ENCODE measurements around the gene PXT1.
A peak's percentile ranks its signal among the peaks of the same experiment; 100 is the strongest.
"Not testable (repeated sequence)": the region's sequence is repeated elsewhere in the genome, so short reads cannot be mapped to it uniquely, and the experiment has no call there.

PXT1 gene

GRCh38 chr6:36368921-36369865, 73.5 kb downstream of the PXT1 start:
- DNase-seq (ENCODE audit: low spot score): no peak

DNA sequence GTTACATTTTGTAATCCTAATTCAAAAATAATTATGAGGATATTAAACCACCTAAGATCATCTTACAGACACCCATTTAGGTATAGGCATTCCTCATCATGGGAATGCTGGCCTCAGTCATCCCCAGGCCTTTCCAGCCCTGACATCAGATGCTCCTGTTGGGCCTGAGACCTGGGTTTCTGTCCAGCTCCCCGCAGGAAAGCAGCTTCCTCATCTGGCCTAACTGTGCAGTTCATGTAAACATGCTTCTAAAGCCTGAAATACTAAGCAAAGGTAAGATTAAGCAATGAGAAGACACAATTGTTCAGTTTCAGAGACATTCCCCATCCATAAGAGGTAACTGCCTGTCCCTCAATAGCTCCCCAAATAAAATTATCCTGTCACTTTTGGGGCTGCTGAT, 74.2 kb downstream of the PXT1 start:
- no peak for DNase-seq (ENCODE audit: low spot score)

DNA sequence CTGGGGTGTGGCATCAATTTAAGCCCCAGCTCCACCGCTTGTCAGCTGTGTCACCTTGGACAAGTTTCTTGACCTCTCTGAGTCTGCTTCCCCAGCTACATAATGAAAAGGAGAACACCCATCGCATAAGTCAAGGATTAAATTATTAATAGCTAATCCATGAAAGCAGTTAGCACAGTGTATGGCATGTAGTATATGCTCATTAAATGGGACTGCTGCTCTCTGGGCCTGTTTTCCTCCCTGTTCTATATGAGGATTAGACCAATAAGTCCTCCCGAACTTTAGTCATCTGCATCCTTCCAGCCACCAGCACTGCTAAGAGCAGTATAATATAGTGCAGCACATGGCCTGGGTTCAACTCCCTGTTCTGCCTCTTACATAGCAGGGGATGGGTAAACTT, 74.9 kb downstream of the PXT1 start:
- no peak for DNase-seq (ENCODE audit: low spot score)

- no peak for DNase-seq (ENCODE audit: low spot score)
Measured at GRCh38 chr6:36364669-36365479, 77.8 kb downstream of the PXT1 start.

DNA sequence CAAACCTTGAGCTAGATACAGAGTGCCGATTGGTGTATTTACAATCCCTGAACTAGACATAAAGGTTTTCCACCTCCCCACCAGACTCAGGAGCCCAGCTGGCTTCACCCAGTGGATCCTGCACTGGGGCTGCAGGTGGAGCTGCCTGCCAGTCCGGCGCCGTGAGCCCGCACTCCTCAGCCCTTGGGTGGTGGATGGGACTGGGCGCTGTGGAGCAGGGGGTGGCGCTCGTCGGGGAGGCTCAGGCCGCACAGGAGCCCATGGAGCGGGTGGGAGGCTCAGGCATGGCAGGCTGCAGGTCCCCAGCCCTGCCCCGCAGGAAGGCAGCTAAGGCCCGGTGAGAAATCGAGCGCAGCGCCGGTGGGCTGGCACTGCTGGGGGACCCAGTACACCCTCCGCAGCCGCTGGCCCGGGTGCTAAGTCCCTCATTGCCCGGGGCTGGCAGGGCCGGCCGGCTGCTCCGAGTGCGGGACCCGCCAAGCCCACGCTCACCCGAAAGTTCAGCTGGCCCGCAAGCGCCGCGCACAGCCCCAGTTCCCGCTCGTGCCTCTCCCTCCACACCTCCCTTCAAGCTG, 78.5 kb downstream of the PXT1 start:
- not testable (repeated sequence) for DNase-seq (ENCODE audit: low spot score)

DNA sequence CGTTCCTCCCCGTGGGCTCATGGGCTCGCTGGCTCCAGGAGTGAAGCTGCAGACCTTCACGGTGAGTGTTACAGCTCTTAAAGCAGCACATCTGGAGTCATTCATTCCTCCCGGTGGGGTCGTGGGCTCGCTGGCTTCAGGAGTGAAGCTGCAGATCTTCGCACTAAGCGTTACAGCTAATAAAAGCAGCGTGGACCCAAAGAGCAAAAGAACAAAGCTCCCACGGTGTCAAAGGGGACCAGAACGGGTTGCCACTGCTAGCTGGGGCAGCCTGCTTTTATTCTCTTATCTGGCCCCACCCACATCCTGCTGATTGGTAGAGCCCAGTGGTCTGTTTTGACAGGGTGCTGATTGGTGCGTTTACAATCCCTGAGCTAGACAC, 79.3 kb downstream of the PXT1 start:
- DNase-seq (ENCODE audit: low spot score): not testable (repeated sequence)

GRCh38 chr6:36362551-36363370, 79.9 kb downstream of the PXT1 start:
- no peak for DNase-seq (ENCODE audit: low spot score)

DNA sequence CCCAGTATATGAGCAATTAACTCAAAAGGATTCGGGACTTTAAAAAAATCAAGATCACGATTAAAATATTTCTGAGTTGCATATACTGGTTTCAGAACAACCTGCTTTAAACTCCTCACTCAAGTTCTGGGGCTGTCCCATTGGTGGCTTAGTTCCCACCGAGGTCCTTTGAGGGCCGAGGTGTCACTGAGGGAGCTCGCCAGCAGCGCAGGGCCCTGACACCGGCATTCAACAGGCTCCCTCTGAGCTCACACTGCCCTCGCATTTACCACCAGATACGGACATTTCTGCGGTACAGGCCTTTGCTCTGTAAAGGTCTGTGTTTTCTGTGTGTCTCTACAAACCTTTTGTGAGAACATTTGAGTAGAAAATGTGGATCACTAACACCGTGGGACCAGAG, 81.6 kb downstream of the PXT1 start:
- no peak for DNase-seq (ENCODE audit: low spot score)

DNA sequence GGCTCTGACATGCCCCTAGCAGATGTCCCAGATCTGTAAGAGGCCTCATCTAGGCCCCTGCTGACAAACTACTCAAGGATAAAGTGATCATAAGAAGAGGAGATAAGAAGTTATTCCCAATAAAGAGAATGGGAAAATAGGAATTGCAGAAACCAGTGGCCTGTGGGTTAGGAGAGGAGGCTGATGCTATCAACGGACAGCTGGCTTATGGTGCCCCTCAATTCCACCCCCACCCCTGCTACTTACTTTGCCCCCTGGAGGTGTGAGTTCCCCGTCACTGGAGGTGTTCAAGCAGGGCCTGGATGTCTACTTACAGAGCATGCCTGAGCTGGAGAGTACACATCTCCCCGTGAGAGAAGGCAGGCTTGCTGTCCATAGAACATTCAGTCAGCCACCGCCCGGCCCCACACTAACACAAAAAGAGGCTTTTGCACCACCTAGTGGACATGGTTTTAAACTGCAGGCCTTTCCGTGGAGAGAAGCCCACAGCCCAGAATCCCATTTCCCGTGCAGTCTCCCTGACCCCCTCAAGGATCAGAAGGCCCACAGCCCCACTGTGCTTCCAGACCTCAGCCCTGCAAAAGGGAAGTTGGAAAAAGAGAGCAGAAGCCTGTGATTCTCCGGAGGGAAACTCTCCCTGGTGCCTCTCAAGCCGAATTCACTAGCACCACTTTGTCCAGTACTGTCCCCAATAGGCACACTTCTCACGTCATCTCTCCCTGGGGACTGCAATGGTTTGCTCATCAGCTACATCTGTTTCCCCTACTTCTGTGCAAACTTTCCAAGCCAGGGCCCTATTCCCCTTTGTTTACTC, 82.2 kb downstream of the PXT1 start:
- DNase-seq (ENCODE audit: low spot score): peak; percentile 90

- no peak for DNase-seq (ENCODE audit: low spot score)
Measured at GRCh38 chr6:36358226-36358915, 84.3 kb downstream of the PXT1 start.

DNA sequence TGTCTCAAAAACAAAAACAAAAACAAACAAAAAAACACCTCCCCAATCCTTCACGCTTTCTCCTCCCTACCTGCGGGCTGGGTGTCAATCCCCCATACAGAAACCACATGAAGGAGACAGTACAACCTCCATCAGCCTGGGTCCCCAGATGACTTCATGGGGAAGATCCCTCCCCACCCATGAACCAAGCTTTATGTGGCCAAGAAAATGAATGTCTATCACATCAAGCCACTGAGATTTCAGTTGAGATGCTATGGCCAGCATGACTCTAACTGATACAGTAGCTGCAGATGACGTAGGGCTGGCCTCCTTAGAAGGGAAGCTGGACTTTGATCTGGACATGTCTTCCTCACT, 84.8 kb downstream of the PXT1 start:
- DNase-seq (ENCODE audit: low spot score): no peak

DNA sequence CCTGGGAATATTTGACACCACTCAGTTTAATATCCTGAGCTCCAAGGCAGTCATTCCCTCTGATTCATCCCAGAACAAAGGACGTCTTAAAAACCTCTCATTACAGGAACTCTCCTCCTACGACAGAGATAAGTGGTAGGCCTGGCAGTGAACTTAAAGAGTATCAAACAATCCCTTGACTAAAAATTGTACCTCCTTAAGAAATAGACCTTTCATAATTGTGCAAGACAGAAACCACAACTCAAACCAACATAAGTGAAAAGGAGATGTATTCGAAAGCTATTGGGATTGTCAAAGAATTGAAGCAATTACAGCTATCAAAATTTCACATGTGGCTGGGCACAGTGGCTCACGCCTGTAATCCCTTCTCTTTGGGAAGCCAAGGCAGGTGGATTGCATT, 86.8 kb downstream of the PXT1 start:
- no peak for DNase-seq (ENCODE audit: low spot score)

GRCh38 chr6:36353411-36353915, 89.2 kb downstream of the PXT1 start:
- no peak for DNase-seq (ENCODE audit: low spot score)

GRCh38 chr6:36352477-36353157, 90.0 kb downstream of the PXT1 start:
- no peak for DNase-seq (ENCODE audit: low spot score)

DNA sequence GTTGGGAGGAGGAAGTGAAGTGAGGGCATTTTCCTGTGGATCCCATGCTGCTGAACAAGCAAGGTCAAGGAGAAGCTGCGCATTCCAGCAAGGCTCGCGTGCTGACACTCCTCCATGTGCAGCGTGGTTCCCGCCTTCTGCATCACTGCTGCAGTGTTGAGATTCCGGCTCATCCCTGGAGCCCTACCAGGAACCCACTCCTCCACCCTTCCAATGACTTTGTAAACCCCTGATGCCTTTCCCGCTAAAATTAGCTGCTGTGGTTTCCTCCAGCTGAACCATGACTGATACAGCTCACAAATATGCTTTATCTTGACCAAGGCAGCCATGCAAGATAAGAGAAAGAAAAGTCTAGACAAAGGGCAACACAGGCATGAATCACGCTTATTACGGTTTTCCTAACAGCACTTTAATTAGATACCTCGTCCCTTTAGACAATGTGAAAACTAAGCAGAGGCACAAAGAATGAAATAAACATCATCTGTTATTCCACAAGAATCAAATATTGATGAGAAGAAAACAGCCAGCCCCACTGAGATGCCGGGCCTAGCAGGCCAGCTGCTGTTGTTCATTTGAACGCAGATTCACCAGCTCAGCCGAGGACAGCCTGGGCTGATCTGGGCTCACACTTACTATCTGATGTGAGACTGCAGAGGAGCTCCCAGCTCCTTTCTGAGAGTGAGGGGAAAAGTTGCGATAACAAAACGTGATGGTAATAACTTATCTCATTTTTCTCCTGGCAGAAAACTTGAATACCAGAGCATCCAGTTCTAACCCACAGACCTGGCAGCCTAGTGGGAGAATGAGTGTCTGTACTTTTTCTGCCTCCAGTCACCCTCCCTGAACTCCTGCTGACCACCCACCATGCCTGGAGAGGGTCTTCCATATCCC, 91.7 kb downstream of the PXT1 start:
- DNase-seq (ENCODE audit: low spot score): no peak

GRCh38 chr6:36350082-36350481, 92.6 kb downstream of the PXT1 start:
- DNase-seq (ENCODE audit: low spot score): no peak

GRCh38 chr6:36349240-36349639, 93.4 kb downstream of the PXT1 start:
- DNase-seq (ENCODE audit: low spot score): no peak

DNA sequence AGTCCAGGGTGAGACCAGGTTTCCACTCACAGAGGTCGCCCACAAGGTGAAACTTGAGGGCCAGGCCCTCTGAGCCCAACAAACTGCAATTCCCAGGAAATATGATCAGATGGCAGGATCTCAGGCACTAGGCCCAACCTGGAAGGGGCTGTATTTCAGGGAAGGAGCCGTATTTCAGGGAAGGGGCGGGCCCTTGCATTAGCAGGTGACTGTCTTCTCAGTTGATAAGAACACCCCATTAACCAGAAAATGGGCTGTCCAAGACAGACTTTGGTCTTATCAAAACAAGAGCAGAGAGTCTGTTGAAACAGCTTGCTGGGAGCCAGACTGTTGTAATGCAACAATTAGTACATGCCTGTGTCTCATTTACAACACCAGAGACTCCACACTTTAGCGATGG, 95.0 kb downstream of the PXT1 start:
- DNase-seq (ENCODE audit: low spot score): no peak
